CD4-positive, alpha-beta T cell treated with Interleukin-6 for 4 hours (primary cell): ENCODE data around the gene PCYOX1L.

ENCODE experiments used
- DNase-seq: peaks from one replicate; pipeline ENCODE4 v3.0.0-alpha.2; 2020; ENCODE audit warnings: mixed read lengths

Gene PCYOX1L

GRCh38 chr5:149410071-149410470, 52.2 kb downstream of the PCYOX1L start:
- DNase-seq, result no peak

GRCh38 chr5:149410721-149411432, 53.0 kb downstream of the PCYOX1L start:
- no peak for DNase-seq

GRCh38 chr5:149411738-149412519, 54.1 kb downstream of the PCYOX1L start:
- DNase-seq, result no peak

- DNase-seq, result no peak
Measured at GRCh38 chr5:149412783-149413476, 55.1 kb downstream of the PCYOX1L start.

- DNase-seq, result no peak
Measured at GRCh38 chr5:149413477-149414210, 55.8 kb downstream of the PCYOX1L start.

GRCh38 chr5:149414405-149415065, 56.7 kb downstream of the PCYOX1L start:
- no peak for DNase-seq

- DNase-seq, result no peak
Measured at GRCh38 chr5:149415066-149415967, 57.5 kb downstream of the PCYOX1L start.

GRCh38 chr5:149416987-149417710, 59.3 kb downstream of the PCYOX1L start:
- DNase-seq, result no peak

- no peak for DNase-seq
Measured at GRCh38 chr5:149417711-149418368, 60.0 kb downstream of the PCYOX1L start.

GRCh38 chr5:149418910-149419531, 61.2 kb downstream of the PCYOX1L start:
- no peak for DNase-seq
